Ishikawa (cell line): ENCODE measurements around the gene SLC8A3.

Experiments
- CEBPB ChIP-seq: IDR thresholded peaks from 2 replicates; pipeline ENCODE4 v1.6.1; 2012
- CREB1 ChIP-seq: IDR thresholded peaks from 2 replicates; pipeline ENCODE4 v1.6.1; 2012; ENCODE audit warnings: low read depth
- EGR1 ChIP-seq: IDR thresholded peaks from 2 replicates; pipeline ENCODE4 v1.6.1; 2012
- EP300 ChIP-seq: IDR thresholded peaks from 2 replicates; pipeline ENCODE4 v1.6.1; 2012; ENCODE audit warnings: borderline replicate concordance
- FOXM1 ChIP-seq: IDR thresholded peaks from 2 replicates; pipeline ENCODE4 v1.6.1; 2012; ENCODE audit warnings: low read depth, borderline replicate concordance
- MAX ChIP-seq: IDR thresholded peaks from 2 replicates; pipeline ENCODE4 v1.6.1; 2012
- NFIC ChIP-seq: IDR thresholded peaks from 2 replicates; pipeline ENCODE4 v1.6.1; 2012
- RAD21 ChIP-seq: IDR thresholded peaks from 2 replicates; pipeline ENCODE4 v1.6.1; 2012; ENCODE audit warnings: low read depth
- REST ChIP-seq: IDR thresholded peaks from 2 replicates; pipeline ENCODE4 v1.6.1; 2012; ENCODE audit warnings: low read depth, mild to moderate bottlenecking
- TAF1 ChIP-seq: IDR thresholded peaks from 2 replicates; pipeline ENCODE4 v1.6.1; 2012; ENCODE audit warnings: low read depth, mild to moderate bottlenecking
- TCF12 ChIP-seq: IDR thresholded peaks from 2 replicates; pipeline ENCODE4 v1.6.1; 2012; ENCODE audit warnings: low read depth
- TEAD4 ChIP-seq: IDR thresholded peaks from 2 replicates; pipeline ENCODE4 v1.6.1; 2012
- USF1 ChIP-seq: IDR thresholded peaks from 2 replicates; pipeline ENCODE4 v1.6.1; 2012
- YY1 ChIP-seq: IDR thresholded peaks from 2 replicates; pipeline ENCODE4 v1.6.1; 2012; ENCODE audit warnings: low read depth
- ZBTB7A ChIP-seq: IDR thresholded peaks from 2 replicates; pipeline ENCODE4 v1.6.1; 2012; ENCODE audit warnings: low read depth

The SLC8A3 gene

GRCh38 chr14:70190156-70190555, 1.4 kb upstream of the SLC8A3 start:
- TF ChIP-seq TEAD4 = no peak
- no peak for TF ChIP-seq NFIC
- no peak for TF ChIP-seq TAF1
- no peak for TF ChIP-seq EGR1

DNA sequence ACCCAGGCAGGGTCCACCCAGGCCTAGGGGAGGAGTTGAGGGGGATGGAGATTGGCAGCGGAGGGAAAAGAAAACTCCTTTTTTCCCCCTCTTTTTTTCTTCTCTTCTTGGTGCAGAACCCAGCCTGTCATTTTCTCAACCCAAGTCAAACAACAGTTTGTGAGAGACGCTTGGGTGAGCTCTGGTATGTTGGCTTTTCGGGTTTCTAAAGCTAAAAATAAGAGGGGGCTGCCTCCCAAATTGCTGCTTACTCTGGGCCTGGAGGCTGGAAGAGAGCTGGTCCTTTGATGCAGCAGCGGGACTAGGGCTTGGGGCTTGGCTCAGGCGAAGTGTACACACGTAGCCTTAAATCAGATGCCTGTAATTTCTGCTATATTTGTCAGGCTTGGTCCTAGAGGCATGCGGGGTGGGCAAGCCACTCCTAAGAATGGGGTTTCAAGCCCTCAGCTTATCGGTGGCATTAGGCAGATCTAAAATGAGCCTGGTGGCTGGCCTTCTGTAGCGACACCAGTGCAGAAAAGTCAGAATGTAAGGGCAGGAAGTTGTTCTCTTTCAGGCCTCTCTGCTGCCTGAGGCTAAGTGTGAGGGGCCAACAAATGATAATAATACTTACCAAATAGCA, 816 bp upstream of the SLC8A3 start:
- no peak for TF ChIP-seq MAX
- TF ChIP-seq REST = no peak
- TF ChIP-seq ZBTB7A = no peak
- no peak for TF ChIP-seq NFIC
- TF ChIP-seq USF1 = no peak
- TF ChIP-seq YY1 = no peak
- no peak for TF ChIP-seq TAF1
- no peak for TF ChIP-seq EP300
- TF ChIP-seq RAD21 = no peak
- TF ChIP-seq CEBPB = no peak
- TF ChIP-seq TEAD4 = no peak
- no peak for TF ChIP-seq CREB1
- no peak for TF ChIP-seq FOXM1
- TF ChIP-seq EGR1 = no peak
- no peak for TF ChIP-seq TCF12

DNA sequence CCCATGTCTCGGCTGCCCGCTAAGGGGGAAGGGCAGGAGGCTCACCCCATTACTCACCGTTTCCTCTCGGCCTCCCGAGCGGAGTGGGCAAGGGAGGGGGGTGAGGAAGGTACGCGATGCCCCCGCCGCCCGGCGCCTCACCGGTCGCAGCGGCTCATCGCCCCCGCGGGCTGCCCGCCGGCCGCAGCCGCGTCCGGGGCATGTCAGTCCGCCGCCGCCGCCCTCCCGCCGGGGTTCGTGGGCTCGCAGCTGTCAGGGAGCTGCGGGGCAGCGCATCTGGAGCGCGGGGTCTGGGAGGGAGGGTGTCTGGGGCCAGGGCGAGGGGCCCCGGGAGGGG, 461 bp downstream of the SLC8A3 start:
- TF ChIP-seq RAD21 (no peak), YY1 (no peak)

DNA sequence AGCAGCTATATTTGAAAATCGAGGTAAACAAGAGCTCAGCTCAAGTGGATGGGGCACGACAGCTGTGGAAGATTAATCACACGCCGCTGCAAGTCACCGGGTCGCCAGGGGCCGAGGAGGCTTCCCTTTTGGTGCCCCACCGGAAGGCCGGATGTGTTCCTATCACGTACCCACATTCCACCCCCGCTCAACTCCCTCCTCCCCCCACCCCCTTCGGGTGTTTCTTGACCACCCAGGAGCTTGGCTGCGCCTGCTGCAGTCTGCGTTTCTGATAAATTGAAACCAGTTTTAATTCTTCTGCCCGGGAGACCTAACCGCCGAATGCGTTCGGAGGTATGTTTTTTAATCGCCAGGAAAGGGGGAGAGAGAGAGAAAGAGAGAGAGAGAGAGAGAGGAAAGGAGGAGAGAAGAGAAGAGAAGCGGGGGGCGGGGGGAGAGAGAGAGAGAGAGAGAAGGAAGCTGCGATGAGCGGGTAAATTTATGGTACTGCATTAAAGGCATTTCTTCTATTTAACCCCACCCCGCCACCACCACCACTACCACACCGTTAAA, 1.8 kb downstream of the SLC8A3 start:
- TF ChIP-seq ZBTB7A (no peak), TCF12 (no peak), MAX (no peak), TEAD4 (no peak), USF1 (no peak), YY1 (no peak), CEBPB (no peak), RAD21 (no peak), CREB1 (no peak), TAF1 (no peak), EP300 (no peak), NFIC (no peak), FOXM1 (no peak), REST (no peak)

- TF ChIP-seq ZBTB7A (no peak), USF1 (no peak), REST (no peak), TCF12 (no peak), YY1 (no peak), NFIC (no peak), CEBPB (no peak), TAF1 (no peak), FOXM1 (no peak), MAX (no peak), TEAD4 (no peak), CREB1 (no peak), EGR1 (no peak), RAD21 (no peak), EP300 (no peak)
Observed at GRCh38 chr14:70183991-70184390, 4.8 kb downstream of the SLC8A3 start.
